ENCODE measurements around the gene ALK. TPM values are rescaled to one million over a fixed set of nuclear protein-coding genes. Genes with fewer than 3 reads are reported as not detected.

ALK gene
- total RNA-seq, 4 donors from 2014 or later, result 0.19 TPM; not detected in 3

DNA sequence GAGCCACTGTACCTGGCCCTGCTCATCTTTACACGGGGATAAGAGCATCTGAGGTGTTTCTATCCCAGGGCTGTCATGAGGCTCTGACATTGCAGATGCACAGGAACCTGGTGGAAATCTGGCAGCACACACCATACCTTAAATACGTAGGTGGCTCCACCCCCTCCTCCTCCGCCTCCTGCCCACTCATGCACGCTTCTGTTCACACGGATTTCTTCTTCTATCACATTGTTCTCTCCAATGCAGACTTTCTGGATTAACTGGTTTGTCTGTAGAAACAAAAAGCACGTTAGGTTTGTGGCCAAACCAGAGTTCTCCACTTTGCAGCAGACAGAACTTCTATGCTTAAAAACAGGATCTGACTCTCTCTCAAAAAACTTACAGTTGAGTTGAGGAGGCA is 688.0 kb downstream of the ALK start:
- Histone ChIP-seq H3K27ac (peak overlapping the region in 2 of 4 donors; percentile 32 to 67), H3K4me3 (no peak overlapping the region), H3K4me1 (peaks cover 0 to 29% (median 6%) of the 10 kb centered on the region in 3 donors), H3K9me3 (no peaks in the 10 kb centered on the region), H3K36me3 (no peaks in the 10 kb centered on the region), H3K27me3 (peaks cover 0 to 23% (median 0%) of the 10 kb centered on the region in 4 donors)
- intact Hi-C loops (cut with DNase I), result no loop called here
- TF ChIP-seq POLR2A (IDR thresholded peaks at IDR 0.05), result no peak
- TF ChIP-seq, protein P1, sequence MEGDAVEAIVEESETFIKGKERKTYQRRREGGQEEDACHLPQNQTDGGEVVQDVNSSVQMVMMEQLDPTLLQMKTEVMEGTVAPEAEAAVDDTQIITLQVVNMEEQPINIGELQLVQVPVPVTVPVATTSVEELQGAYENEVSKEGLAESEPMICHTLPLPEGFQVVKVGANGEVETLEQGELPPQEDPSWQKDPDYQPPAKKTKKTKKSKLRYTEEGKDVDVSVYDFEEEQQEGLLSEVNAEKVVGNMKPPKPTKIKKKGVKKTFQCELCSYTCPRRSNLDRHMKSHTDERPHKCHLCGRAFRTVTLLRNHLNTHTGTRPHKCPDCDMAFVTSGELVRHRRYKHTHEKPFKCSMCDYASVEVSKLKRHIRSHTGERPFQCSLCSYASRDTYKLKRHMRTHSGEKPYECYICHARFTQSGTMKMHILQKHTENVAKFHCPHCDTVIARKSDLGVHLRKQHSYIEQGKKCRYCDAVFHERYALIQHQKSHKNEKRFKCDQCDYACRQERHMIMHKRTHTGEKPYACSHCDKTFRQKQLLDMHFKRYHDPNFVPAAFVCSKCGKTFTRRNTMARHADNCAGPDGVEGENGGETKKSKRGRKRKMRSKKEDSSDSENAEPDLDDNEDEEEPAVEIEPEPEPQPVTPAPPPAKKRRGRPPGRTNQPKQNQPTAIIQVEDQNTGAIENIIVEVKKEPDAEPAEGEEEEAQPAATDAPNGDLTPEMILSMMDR (IDR thresholded peaks at IDR 0.05), result no peak
- WGBS, 2 donors, result 33 to 36% methylated on average over 6 of the region's 6 CpGs
- DNase-seq, result no peak

DNA sequence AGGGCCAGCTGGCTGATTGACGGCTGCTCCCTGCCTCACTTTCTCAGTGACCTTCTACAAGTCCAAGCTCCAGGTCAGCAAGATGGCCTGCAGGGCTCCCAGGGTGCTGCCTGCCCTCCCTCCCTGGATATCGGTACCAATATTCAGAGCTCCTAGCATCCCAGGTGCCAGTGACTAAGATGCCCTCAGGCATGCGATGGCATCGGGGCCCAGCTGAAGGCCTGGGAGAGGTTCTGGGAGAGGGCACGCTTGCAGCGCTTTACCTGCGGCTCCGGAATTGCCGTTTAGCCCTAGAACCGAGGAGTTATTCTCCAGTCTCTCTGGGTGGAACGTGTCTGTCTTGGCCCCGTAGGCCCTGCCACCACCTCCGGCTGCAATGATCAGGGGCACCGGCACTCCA is 689.3 kb downstream of the ALK start:
- Histone ChIP-seq H3K4me3 (no peak overlapping the region), H3K36me3 (no peaks in the 10 kb centered on the region), H3K4me1 (peaks cover 0 to 31% (median 6%) of the 10 kb centered on the region in 3 donors), H3K9me3 (no peaks in the 10 kb centered on the region), H3K27me3 (peaks cover 0 to 33% (median 0%) of the 10 kb centered on the region in 4 donors), H3K27ac (no peak overlapping the region)
- TF ChIP-seq, protein P1 (IDR thresholded peaks at IDR 0.05), result no peak
- TF ChIP-seq POLR2A (IDR thresholded peaks at IDR 0.05), result no peak
- DNase-seq, result no peak
- WGBS, 2 donors, result 67 to 100% methylated on average over 1 to 4 of the region's 14 CpGs
- intact Hi-C loops (cut with DNase I), result no loop called here

DNA sequence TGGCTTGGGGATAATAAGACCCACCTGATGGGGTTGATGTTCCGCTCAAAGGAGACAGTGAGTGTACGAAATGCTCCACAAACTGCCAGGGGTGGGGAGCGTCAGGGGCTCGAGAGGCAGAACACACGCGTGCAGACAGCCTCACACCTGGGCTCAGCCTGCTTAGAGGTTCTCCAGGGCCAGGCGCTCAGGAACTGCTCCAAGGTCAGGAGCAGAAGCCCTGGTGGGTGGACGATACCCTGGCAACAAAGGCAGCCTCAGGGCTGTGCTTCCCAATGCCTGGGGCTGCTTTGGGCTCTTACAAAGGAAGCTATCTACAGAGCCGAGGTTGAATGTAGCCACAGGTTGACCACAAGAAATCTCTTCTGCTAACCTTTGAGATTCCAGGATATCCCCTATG is 691.7 kb downstream of the ALK start:
- H3K27me3 ChIP-seq, result peaks cover 0 to 45% (median 0%) of the 10 kb centered on the region in 4 donors
- no peak for DNase-seq
- no peak overlapping the region for H3K27ac ChIP-seq
- H3K4me1 ChIP-seq, result peaks cover 0 to 31% (median 6%) of the 10 kb centered on the region in 3 donors
- intact Hi-C loops (cut with DNase I), result no loop called here
- 75 to 87% methylated on average over 3 to 4 of the region's 9 CpGs for WGBS, 2 donors
- no peaks in the 10 kb centered on the region for H3K9me3 ChIP-seq
- no peaks in the 10 kb centered on the region for H3K36me3 ChIP-seq
- no peak overlapping the region for H3K4me3 ChIP-seq
- TF ChIP-seq POLR2A (IDR thresholded peaks at IDR 0.05), result no peak
- TF ChIP-seq, protein P1 (IDR thresholded peaks at IDR 0.05), result no peak

DNA sequence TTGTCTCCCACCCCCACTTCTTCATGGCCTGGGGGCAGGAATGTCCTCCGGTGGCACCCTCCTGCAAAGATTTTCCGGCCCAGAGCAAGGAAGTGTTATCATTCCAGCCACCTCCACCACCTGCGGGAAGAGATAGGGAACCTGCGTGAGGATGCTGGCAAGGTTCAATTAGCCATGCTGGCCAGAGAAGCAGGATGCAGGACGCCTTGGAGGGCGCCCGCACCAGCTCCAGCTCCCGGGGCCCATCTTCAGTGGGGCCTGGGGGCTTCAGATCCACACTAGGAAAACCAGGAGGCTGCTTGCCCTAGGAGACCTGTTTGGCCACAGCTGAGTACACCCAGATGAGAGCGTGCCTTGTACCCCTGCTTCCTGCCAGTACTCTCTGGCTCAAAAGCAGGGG is 692.4 kb downstream of the ALK start:
- no peak overlapping the region for H3K4me3 ChIP-seq
- no peak for TF ChIP-seq POLR2A (IDR thresholded peaks at IDR 0.05)
- TF ChIP-seq, protein P1 (IDR thresholded peaks at IDR 0.05), result no peak
- intact Hi-C loops (cut with DNase I), result no loop called here
- 27 to 40% methylated on average over 1 to 2 of the region's 9 CpGs for WGBS, 2 donors
- peaks cover 0 to 31% (median 7%) of the 10 kb centered on the region in 3 donors for H3K4me1 ChIP-seq
- H3K9me3 ChIP-seq, result no peaks in the 10 kb centered on the region
- no peak for DNase-seq
- H3K36me3 ChIP-seq, result no peaks in the 10 kb centered on the region
- no peak overlapping the region for H3K27ac ChIP-seq
- H3K27me3 ChIP-seq, result peaks cover 0 to 45% (median 0%) of the 10 kb centered on the region in 4 donors

DNA sequence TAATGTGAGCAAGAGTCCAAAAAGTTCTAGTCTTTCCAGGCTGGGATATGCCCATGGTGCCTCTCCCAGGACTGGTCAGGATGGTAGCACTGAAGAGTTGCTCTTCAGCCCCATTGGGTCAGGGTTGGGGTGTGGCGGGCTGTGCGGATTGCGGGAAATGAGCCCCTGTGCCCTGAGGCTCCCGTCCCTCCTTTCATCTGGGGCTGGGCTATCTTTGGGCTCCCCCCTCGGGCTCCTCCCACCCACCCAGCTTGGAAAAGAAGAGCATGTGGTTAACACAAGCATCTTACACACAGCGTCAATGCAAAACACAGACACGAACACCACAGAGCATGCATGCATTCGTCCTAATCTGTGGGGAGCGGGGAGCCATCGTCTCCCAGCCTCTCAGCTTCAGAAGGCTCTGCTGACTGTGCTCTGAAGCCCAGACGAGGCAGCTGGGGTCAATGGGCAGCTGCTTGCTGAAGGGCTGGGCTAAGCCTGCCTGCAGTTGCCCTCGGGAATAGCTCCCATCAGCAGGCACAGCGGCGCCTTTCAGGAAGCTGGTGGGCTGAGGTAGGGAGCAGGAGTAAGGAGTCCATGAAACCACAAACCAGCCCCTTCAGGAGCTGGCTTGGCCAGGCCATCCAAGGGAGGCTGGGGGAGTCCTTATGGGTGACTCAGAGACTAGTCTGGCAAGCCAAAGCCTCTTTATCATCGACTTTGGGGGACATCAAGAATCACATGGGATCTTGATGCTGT is 693.3 kb downstream of the ALK start:
- H3K4me1 ChIP-seq, result peaks cover 0 to 32% (median 5%) of the 10 kb centered on the region in 3 donors
- 58 to 67% methylated on average over 3 to 12 of the region's 15 CpGs for WGBS, 2 donors
- no peak overlapping the region for H3K4me3 ChIP-seq
- no peaks in the 10 kb centered on the region for H3K9me3 ChIP-seq
- peaks cover 0 to 45% (median 0%) of the 10 kb centered on the region in 4 donors for H3K27me3 ChIP-seq
- no peak for DNase-seq
- intact Hi-C loops (cut with DNase I), result no loop called here
- TF ChIP-seq, protein P1 (IDR thresholded peaks at IDR 0.05), result no peak
- no peak for TF ChIP-seq POLR2A (IDR thresholded peaks at IDR 0.05)
- no peaks in the 10 kb centered on the region for H3K36me3 ChIP-seq
- no peak overlapping the region for H3K27ac ChIP-seq
